Peyer's patch (tissue), 4 donors: ENCODE measurements around the gene KLHL28. TPM values are rescaled to one million over a fixed set of nuclear protein-coding genes. Genes with fewer than 3 reads are reported as not detected.

Experiments used
- DNase-seq, 3 donors: peaks; one replicate each; pipeline ENCODE4 v3.0.0-alpha.2; 2017 to 2019
- H3K27ac ChIP-seq, 4 donors: fragments of 200-600 bp; sonication (generic); one replicate each; pipeline ENCODE4 v1.5.1; 2016 to 2019
- H3K27me3 ChIP-seq, 2 donors: fragments of 200-600 bp; sonication (generic); one replicate each; pipeline ENCODE4 v1.5.1; 2019
- H3K36me3 ChIP-seq, 3 donors: fragments of 200-600 bp; sonication (generic); one replicate each; pipeline ENCODE4 v1.5.1; 2016 to 2019
- H3K4me1 ChIP-seq, 4 donors: fragments of 200-600 bp; sonication (generic); one replicate each; pipeline ENCODE4 v1.5.1; 2016 to 2019
- H3K4me3 ChIP-seq, 4 donors: fragments of 200-600 bp; sonication (generic); 1 replicate in 3 of 4; 2 replicates in 1 of 4; pipeline ENCODE4 v1.5.1; 2016 to 2019; ENCODE audit warnings: mild to moderate bottlenecking in 1 of 4
- H3K9me3 ChIP-seq, 4 donors: fragments of 200-600 bp; sonication (generic); one replicate each; pipeline ENCODE4 v1.5.1; 2016 to 2019; ENCODE audit warnings: mild to moderate bottlenecking in 1 of 4
- CTCF ChIP-seq, 6 experiments: fragments of 450-650 bp in 4 of 6; fragments of 200-600 bp in 2 of 6; sonication (generic) in 1 of 6; IDR thresholded peaks; one replicate each; pipeline ENCODE4 v1.5.1; 2017 to 2019; ENCODE audit warnings: antibody characterized with exemption in 6 of 6, mild to moderate bottlenecking in 3 of 6, moderate library complexity in 1 of 6
- POLR2A ChIP-seq, 2 donors: fragments of 450-650 bp; IDR thresholded peaks; one replicate each; pipeline ENCODE4 v1.5.1; 2017; ENCODE audit warnings: antibody characterized with exemption in 2 of 2, mild to moderate bottlenecking in 2 of 2, moderate library complexity in 2 of 2
- total RNA-seq, 4 donors: library from RNA; depleted of rRNA; stranded (reverse); fragments of >200 nt; gene quantifications; one replicate each; pipeline ENCODE4 v1.1.0, GENCODE V29; 2016

KLHL28 gene
- total RNA-seq, 4 donors from 2014 or later, result 7.4 to 17.0 (median 12.0) TPM

DNA sequence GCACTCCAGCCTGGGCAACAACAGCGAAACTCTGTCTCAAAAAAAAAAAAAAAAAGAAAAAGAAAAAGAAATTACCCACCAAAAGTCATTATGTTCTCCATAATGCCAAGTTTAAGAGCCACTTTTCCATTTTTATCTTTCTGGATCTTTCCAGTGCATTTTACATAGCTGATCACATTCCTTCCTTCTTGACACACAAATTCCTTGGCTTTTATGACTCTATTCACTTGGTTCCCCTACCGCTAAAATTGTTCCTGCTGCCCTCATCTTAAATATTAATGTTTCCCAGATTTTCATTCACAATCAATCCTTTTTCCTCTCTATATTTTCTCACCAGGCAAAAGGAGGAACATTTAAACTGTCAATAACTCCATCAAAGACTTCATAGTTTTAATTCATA, 20.2 kb downstream of the KLHL28 start:
- H3K36me3 ChIP-seq, result peaks cover 0 to 44% (median 0%) of the 10 kb centered on the region in 3 donors
- DNase-seq, result no peak
- H3K27ac ChIP-seq, result no peak overlapping the region

GRCh38 chr14:44940944-44941343, 20.8 kb downstream of the KLHL28 start:
- TF ChIP-seq CTCF (IDR thresholded peaks at IDR 0.05) (no peak), POLR2A (IDR thresholded peaks at IDR 0.05) (no peak)
- Histone ChIP-seq H3K4me3 (no peak overlapping the region), H3K27ac (no peak overlapping the region), H3K4me1 (no peaks in the 10 kb centered on the region), H3K27me3 (no peaks in the 10 kb centered on the region), H3K9me3 (no peaks in the 10 kb centered on the region), H3K36me3 (peaks cover 0 to 44% (median 0%) of the 10 kb centered on the region in 3 donors)
- no peak for DNase-seq

More for the DNA sequence above, 20.2 kb downstream of the KLHL28 start:
- Histone ChIP-seq H3K4me3 (no peak overlapping the region), H3K27me3 (no peaks in the 10 kb centered on the region), H3K9me3 (no peaks in the 10 kb centered on the region), H3K4me1 (no peaks in the 10 kb centered on the region)
- TF ChIP-seq CTCF (IDR thresholded peaks at IDR 0.05) (no peak), POLR2A (IDR thresholded peaks at IDR 0.05) (no peak)

- TF ChIP-seq POLR2A (IDR thresholded peaks at IDR 0.05) (no peak), CTCF (IDR thresholded peaks at IDR 0.05) (no peak)
- H3K4me3 ChIP-seq, result no peak overlapping the region
- DNase-seq, result no peak
- H3K27ac ChIP-seq, result no peak overlapping the region
- H3K9me3 ChIP-seq, result no peaks in the 10 kb centered on the region
- peaks cover 0 to 37% (median 0%) of the 10 kb centered on the region in 3 donors for H3K36me3 ChIP-seq
- no peaks in the 10 kb centered on the region for H3K27me3 ChIP-seq
- H3K4me1 ChIP-seq, result no peaks in the 10 kb centered on the region
These were observed 21.5 kb downstream of the KLHL28 start for GRCh38 chr14:44940211-44940610.

GRCh38 chr14:44937547-44937946, 24.2 kb downstream of the KLHL28 start:
- Histone ChIP-seq H3K27ac (no peak overlapping the region), H3K27me3 (no peaks in the 10 kb centered on the region), H3K4me3 (no peak overlapping the region), H3K4me1 (no peaks in the 10 kb centered on the region), H3K36me3 (peaks cover 0 to 24% (median 0%) of the 10 kb centered on the region in 3 donors), H3K9me3 (no peaks in the 10 kb centered on the region)
- TF ChIP-seq POLR2A (IDR thresholded peaks at IDR 0.05), result no peak
- TF ChIP-seq CTCF (IDR thresholded peaks at IDR 0.05), result no peak
- DNase-seq, result no peak

GRCh38 chr14:44935155-44935554, 26.6 kb downstream of the KLHL28 start:
- H3K9me3 ChIP-seq, result no peaks in the 10 kb centered on the region
- H3K4me1 ChIP-seq, result no peaks in the 10 kb centered on the region
- H3K27ac ChIP-seq, result no peak overlapping the region
- no peaks in the 10 kb centered on the region for H3K27me3 ChIP-seq
- peaks cover 0 to 7% (median 0%) of the 10 kb centered on the region in 3 donors for H3K36me3 ChIP-seq
- TF ChIP-seq CTCF (IDR thresholded peaks at IDR 0.05) (no peak), POLR2A (IDR thresholded peaks at IDR 0.05) (no peak)
- no peak overlapping the region for H3K4me3 ChIP-seq
- no peak for DNase-seq

GRCh38 chr14:44928793-44929192, 33.0 kb downstream of the KLHL28 start:
- H3K4me1 ChIP-seq, result no peaks in the 10 kb centered on the region
- H3K9me3 ChIP-seq, result no peaks in the 10 kb centered on the region
- TF ChIP-seq CTCF (IDR thresholded peaks at IDR 0.05) (no peak), POLR2A (IDR thresholded peaks at IDR 0.05) (no peak)
- no peaks in the 10 kb centered on the region for H3K27me3 ChIP-seq
- H3K4me3 ChIP-seq, result no peak overlapping the region
- no peaks in the 10 kb centered on the region for H3K36me3 ChIP-seq
- DNase-seq, result no peak
- no peak overlapping the region for H3K27ac ChIP-seq
